K562 (cell line): Measurements from ENCODE around the gene ZCCHC24. TPM values are rescaled to one million over a fixed set of nuclear protein-coding genes. Genes with fewer than 3 reads are reported as not detected.
A peak's percentile ranks its signal among the peaks of the same experiment; 100 is the strongest.

ENCODE experiments used
- ATAC-seq: fragments of 200-7000 bp; cut with Tn5 transposase; 3 replicates; pipeline ENCODE4 v1.9.1; 2020; ENCODE audit warnings: moderate library complexity
- BruUV-seq: library from RNA; stranded (reverse); fragments of 400-500 nt; replicated peaks from 2 replicates; lab custom pipeline; 2021; lab: Mats Ljungman, UMichigan
- CTCF ChIA-PET: fragments of 300-600 bp; formaldehyde crosslinking; extraction: SDS; loops from one replicate; lab custom pipeline; 2021; ENCODE audit warnings: low intra/inter-chr PET ratio; lab: Yijun Ruan, JAX
- POLR2A ChIA-PET: fragments of 300-600, 350-650 bp; sonication (Branson Sonifier 250); formaldehyde crosslinking; extraction: SDS; loops from one replicate; lab custom pipeline; 2021; ENCODE audit warnings: antibody characterized with exemption, inconsistent platforms; lab: Yijun Ruan, JAX
- DNase-seq, 4 experiments: peaks; one replicate each; pipeline versions ENCODE4 v3.0.0 to v3.0.0-alpha.2; 2011 to 2018; ENCODE audit warnings: low spot score in 3 of 4, mixed read lengths in 3 of 4; ENCODE audit errors: extremely low read depth in 1 of 4
- FAIRE-seq: peaks from 2 replicates; lab custom pipeline; 2011; peaks lifted over from hg19 to GRCh38; lab: Jason Lieb, UNC
- H2AFZ ChIP-seq: 2 replicates; pipeline ENCODE4 v1.6.0; 2011; ENCODE audit warnings: low read depth, low read length, control low read depth, inconsistent platforms
- H3K27ac ChIP-seq: fragments of 200-600 bp; 3 replicates; pipeline ENCODE4 v1.8.0; 2011; ENCODE audit warnings: low read depth, mild to moderate bottlenecking, control low read depth, inconsistent platforms, low read length, moderate library complexity, mixed read lengths; ENCODE audit errors: extremely low read depth
- H3K27me3 ChIP-seq, 2 experiments: fragments of 300-600 bp in 1 of 2; 2 replicates in 1 of 2; 3 replicates in 1 of 2; pipeline versions ENCODE4 v1.6.0 to v1.8.0; 2011; ENCODE audit warnings: inconsistent platforms in 2 of 2, low read length in 2 of 2, mild to moderate bottlenecking in 1 of 2, mixed read lengths in 1 of 2, moderate library complexity in 1 of 2; ENCODE audit not compliant: control insufficient read depth in 2 of 2, insufficient read depth in 2 of 2
- H3K36me3 ChIP-seq: fragments of 300-600 bp; 3 replicates; pipeline ENCODE4 v1.8.0; 2011; ENCODE audit warnings: mild to moderate bottlenecking, low read length, inconsistent platforms; ENCODE audit not compliant: control insufficient read depth, insufficient read depth
- H3K4me1 ChIP-seq, 2 experiments: fragments of 200-600 bp in 1 of 2; replicated peaks in 1 of 2; 2 replicates in 1 of 2; 3 replicates in 1 of 2; pipeline versions ENCODE4 v1.5.1 to v1.8.0; 2011; ENCODE audit warnings: inconsistent platforms in 2 of 2, low read length in 2 of 2, mild to moderate bottlenecking in 1 of 2, mixed read lengths in 1 of 2, moderate library complexity in 1 of 2; ENCODE audit not compliant: control insufficient read depth in 2 of 2, insufficient read depth in 2 of 2
- H3K4me2 ChIP-seq: 2 replicates; pipeline ENCODE4 v1.6.1; 2011; ENCODE audit warnings: low read length, control low read depth, inconsistent platforms, mixed read lengths; ENCODE audit not compliant: insufficient read depth
- H3K4me3 ChIP-seq: fragments of 200-600 bp; sonication (generic), shearing (Covaris generic); 2 replicates; pipeline ENCODE4 v1.5.1; 2016; ENCODE audit warnings: control low read depth, inconsistent platforms
- H3K79me2 ChIP-seq: fragments of 200-600 bp; 3 replicates; pipeline ENCODE4 v1.8.0; 2011; ENCODE audit warnings: low read length, inconsistent platforms; ENCODE audit not compliant: control insufficient read depth, insufficient read depth
- H3K9ac ChIP-seq, 2 experiments: 2 replicates each; pipeline versions ENCODE4 v1.6.0 to v1.6.1; 2011; ENCODE audit warnings: low read depth in 2 of 2, low read length in 2 of 2, control low read depth in 1 of 2, inconsistent platforms in 1 of 2, mild to moderate bottlenecking in 1 of 2, mixed read lengths in 1 of 2; ENCODE audit not compliant: insufficient read depth in 1 of 2
- H3K9me1 ChIP-seq: one replicate; pipeline ENCODE4 v1.6.0; 2011; ENCODE audit warnings: inconsistent platforms, mild to moderate bottlenecking, low read length, moderate library complexity; ENCODE audit not compliant: control insufficient read depth, insufficient read depth
- H3K9me3 ChIP-seq: replicated peaks from 2 replicates; pipeline ENCODE4 v1.5.1; 2011; ENCODE audit warnings: low read depth, low read length, inconsistent platforms; ENCODE audit not compliant: control insufficient read depth, insufficient read depth
- H4K20me1 ChIP-seq: replicated peaks from 2 replicates; pipeline ENCODE4 v1.6.1; 2011; ENCODE audit warnings: low read length, inconsistent platforms, mixed read lengths; ENCODE audit not compliant: control insufficient read depth, insufficient read depth
- FOXA1 ChIP-seq: fragments of 450-650 bp; IDR thresholded peaks from 2 replicates; pipeline ENCODE4 v1.6.1; 2016; ENCODE audit warnings: mild to moderate bottlenecking, borderline replicate concordance
- MAX ChIP-seq: sonication (generic); formaldehyde crosslinking; IDR thresholded peaks from 2 replicates; pipeline ENCODE4 v1.9.0; 2022; ENCODE audit warnings: mild to moderate bottlenecking, missing genetic modification reagents
- WGBS: fragments of 100-300 bp; shearing (Covaris generic); methylation state at CpG from one replicate; pipeline ENCODE4 v1.1.6; 2016; ENCODE audit warnings: low coverage, mixed read lengths; ENCODE audit not compliant: insufficient coverage; ENCODE audit errors: missing lambda C conversion rate; 5-methylcytosine and 5-hydroxymethylcytosine counted together
- in situ Hi-C: fragments of 300-500 bp; cut with MboI; formaldehyde crosslinking; loops from 4 replicates; pipeline ENCODE4 v1.15.0; 2018; ENCODE audit warnings: inconsistent platforms, mixed read lengths
- intact Hi-C: fragments of 100-400 bp; cut with micrococcal nuclease; formaldehyde crosslinking; loops from 2 replicates; pipeline ENCODE4 v1.14.2; 2022
- polyA plus RNA-seq, 8 experiments: library from polyadenylated mRNA; depleted of rRNA in 4 of 8; stranded (reverse) in 5 of 8; unstranded in 3 of 8; fragments of >200 nt; fragmentation: Nextera tagmentation in 2 of 8; fragmentation: Illumina TruSeq in 1 of 8; extraction: Ambion mirVana in 2 of 8; extraction: Trizol in 1 of 8; gene quantifications; 2 replicates each; pipeline versions ENCODE4 v1.2.1 to v1.2.3, GENCODE V29; 2011 to 2014; ENCODE audit warnings: inconsistent platforms in 1 of 8, missing spikeins in 1 of 8
- total RNA-seq, 7 experiments: library from RNA; depleted of rRNA in 6 of 7; stranded (reverse); fragments of >200 nt in 6 of 7; fragmentation: Illumina TruSeq in 2 of 7; extraction: Trizol in 2 of 7; gene quantifications; 2 replicates each; pipeline versions ENCODE4 v1.2.1 to v1.2.3, GENCODE V29; 2011 to 2021; ENCODE audit warnings: low replicate concordance in 1 of 7

ZCCHC24 gene
- total and polyA plus RNA-seq, 9 of the 15 experiments (the other 6 are each of a cell fraction or from before 2014, with no cell fraction given): 0.84 to 11.0 (median 4.6) TPM

- TF ChIP-seq MAX (CRISPR knock-in tag) (peak; percentile 12; the same call in 1 of the 2 replicates), FOXA1 (no peak)
- Histone ChIP-seq H3K27ac (no peak overlapping the region), H3K36me3 (no peaks in the 10 kb centered on the region), H3K9me3 (no peaks in the 10 kb centered on the region), H3K4me2 (no peak overlapping the region), H4K20me1 (peaks cover 9% of the 10 kb centered on the region; the same call in 1 of the 2 replicates), H3K9ac (peak overlapping the region in 1 of 2 experiments; percentile 62; a peak in 2 of 4 replicates), H3K9me1 (no peaks in the 10 kb centered on the region), H2AFZ (no peak overlapping the region), H3K4me3 (no peak overlapping the region), H3K27me3 (no peaks in the 10 kb centered on the region), H3K79me2 (no peaks in the 10 kb centered on the region), H3K4me1 (peaks cover 30 to 52% of the 10 kb centered on the region in 2 experiments)
- in situ Hi-C loops (no loop called here), intact Hi-C loops (no loop called here)
- ATAC-seq: no peak
- BruUV-seq: no TSS peak
- no peak for DNase-seq
- FAIRE-seq: no peak
- POLR2A ChIA-PET: interaction anchor here (0.6 to 0.9 kb wide), 2 partner anchors 11 to 846 kb away, joined by 3 read pairs; no protein-coding TSS in a partner anchor
- CTCF ChIA-PET: no interaction called here
- WGBS: 63% methylated on average over 22 of the region's 22 CpGs
Measured at GRCh38 chr10:79411546-79412495, 33.6 kb downstream of the ZCCHC24 start.
